Loucy (cell line): Measurements from ENCODE around the gene NOM1.

ENCODE experiments used
- CTCF ChIP-seq: fragments of 200-600 bp; sonication (generic); conservative IDR thresholded peaks from 2 replicates; pipeline ENCODE4 v1.5.1; 2014; ENCODE audit warnings: mild to moderate bottlenecking, antibody characterized with exemption, low read length
- EZH2phosphoT487 ChIP-seq: fragments of 200-600 bp; IDR thresholded peaks from 2 replicates; pipeline ENCODE4 v1.6.1; 2018; ENCODE audit warnings: antibody characterized with exemption, mild to moderate bottlenecking, moderate library complexity, borderline replicate concordance

- TF ChIP-seq CTCF (no peak), EZH2phosphoT487 (no peak)
Measured at GRCh38 chr7:156947120-156947843, 2.2 kb upstream of the NOM1 start.
